ENCODE data around the gene SNN. TPM values are rescaled to one million over a fixed set of nuclear protein-coding genes. Genes with fewer than 3 reads are reported as not detected.

Gene SNN
- total RNA-seq, 1 donor from 2014 or later, result 27.6 TPM

DNA sequence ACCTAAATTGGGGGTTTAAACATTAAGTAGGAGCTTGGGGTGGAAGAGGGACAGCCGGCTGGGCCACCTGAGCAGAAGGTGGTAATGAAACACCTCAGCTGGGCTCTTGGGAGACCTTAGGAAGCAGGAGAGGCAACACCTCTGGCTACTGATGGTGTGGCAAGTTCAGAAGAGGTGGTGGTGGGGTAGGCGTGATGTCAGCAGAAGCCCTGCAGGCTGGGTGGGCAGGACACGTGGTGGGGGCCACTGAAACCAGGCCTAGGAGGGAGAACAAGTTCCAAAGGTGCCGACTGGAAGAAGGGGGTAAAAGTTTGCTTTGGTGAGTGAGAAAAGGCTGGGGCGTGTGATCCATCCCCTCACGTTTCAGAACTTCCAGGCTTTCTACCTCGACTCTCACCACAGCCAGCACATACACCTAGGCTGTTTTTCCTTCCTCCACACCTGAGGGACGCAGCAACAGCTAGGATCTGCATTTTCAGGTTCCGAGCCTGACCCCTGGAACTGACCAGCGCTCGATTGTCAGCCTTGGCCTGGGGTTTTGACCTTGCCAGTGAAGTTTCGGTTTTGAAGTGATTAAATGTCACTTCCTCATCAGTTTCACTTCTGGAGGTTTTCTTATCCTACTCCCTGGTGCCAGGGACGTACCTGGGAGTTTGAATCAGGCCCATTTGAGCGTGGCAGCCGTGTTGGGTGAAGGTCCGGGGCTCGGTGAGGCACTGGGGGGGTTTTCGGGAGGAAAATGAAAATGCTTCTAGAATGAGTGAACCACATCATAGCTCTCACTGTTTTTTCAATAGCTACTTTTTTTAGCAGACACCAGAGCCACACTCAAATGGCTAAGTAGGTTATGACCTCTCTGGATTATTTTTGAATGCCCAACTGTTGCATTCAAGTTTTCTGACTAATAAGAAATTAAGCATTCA lies 10.0 kb downstream of the SNN start:
- Histone ChIP-seq H3K4me3 (ENCODE audit: low read depth, low read length) (no peak overlapping the region), H3K27me3 (ENCODE audit: control insufficient read depth, insufficient read depth, low read length) (no peaks in the 10 kb centered on the region), H3K36me3 (ENCODE audit: control insufficient read depth, insufficient read depth, low read length) (peaks cover 17% of the 10 kb centered on the region)
- DNase-seq (ENCODE audit: low read depth) (no peak), FAIRE-seq (no peak)
- TF ChIP-seq, protein P1, sequence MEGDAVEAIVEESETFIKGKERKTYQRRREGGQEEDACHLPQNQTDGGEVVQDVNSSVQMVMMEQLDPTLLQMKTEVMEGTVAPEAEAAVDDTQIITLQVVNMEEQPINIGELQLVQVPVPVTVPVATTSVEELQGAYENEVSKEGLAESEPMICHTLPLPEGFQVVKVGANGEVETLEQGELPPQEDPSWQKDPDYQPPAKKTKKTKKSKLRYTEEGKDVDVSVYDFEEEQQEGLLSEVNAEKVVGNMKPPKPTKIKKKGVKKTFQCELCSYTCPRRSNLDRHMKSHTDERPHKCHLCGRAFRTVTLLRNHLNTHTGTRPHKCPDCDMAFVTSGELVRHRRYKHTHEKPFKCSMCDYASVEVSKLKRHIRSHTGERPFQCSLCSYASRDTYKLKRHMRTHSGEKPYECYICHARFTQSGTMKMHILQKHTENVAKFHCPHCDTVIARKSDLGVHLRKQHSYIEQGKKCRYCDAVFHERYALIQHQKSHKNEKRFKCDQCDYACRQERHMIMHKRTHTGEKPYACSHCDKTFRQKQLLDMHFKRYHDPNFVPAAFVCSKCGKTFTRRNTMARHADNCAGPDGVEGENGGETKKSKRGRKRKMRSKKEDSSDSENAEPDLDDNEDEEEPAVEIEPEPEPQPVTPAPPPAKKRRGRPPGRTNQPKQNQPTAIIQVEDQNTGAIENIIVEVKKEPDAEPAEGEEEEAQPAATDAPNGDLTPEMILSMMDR (IDR thresholded peaks at IDR 0.05; ENCODE audit: insufficient read depth, low read length, severe bottlenecking), result no peak

DNA sequence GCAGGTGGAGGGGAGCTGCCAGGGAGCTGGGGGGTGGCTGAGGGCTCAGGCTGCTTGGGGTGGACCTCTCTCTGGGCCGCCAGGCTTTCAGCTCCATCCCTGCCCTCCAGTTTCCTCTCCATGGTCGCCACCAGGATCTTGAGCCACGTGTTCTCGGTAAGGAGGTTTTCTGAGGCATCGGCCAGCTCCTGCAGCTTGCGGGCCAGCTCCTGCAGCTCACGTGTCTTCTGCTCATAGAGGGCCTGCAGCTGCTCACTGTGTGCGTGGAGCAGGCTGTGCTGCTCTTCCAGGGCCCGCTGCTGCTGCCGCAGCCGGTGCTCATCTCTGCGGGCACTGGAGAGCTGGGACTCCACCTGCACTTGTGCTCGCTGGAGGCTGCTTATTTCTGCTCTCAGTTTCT lies 11.0 kb downstream of the SNN start:
- TF ChIP-seq, protein P1 (IDR thresholded peaks at IDR 0.05; ENCODE audit: insufficient read depth, low read length, severe bottlenecking), result no peak
- DNase-seq (ENCODE audit: low read depth), result no peak
- Histone ChIP-seq H3K27me3 (ENCODE audit: control insufficient read depth, insufficient read depth, low read length) (no peaks in the 10 kb centered on the region), H3K36me3 (ENCODE audit: control insufficient read depth, insufficient read depth, low read length) (peaks cover 18% of the 10 kb centered on the region), H3K4me3 (ENCODE audit: low read depth, low read length) (no peak overlapping the region)
- no peak for FAIRE-seq

DNA sequence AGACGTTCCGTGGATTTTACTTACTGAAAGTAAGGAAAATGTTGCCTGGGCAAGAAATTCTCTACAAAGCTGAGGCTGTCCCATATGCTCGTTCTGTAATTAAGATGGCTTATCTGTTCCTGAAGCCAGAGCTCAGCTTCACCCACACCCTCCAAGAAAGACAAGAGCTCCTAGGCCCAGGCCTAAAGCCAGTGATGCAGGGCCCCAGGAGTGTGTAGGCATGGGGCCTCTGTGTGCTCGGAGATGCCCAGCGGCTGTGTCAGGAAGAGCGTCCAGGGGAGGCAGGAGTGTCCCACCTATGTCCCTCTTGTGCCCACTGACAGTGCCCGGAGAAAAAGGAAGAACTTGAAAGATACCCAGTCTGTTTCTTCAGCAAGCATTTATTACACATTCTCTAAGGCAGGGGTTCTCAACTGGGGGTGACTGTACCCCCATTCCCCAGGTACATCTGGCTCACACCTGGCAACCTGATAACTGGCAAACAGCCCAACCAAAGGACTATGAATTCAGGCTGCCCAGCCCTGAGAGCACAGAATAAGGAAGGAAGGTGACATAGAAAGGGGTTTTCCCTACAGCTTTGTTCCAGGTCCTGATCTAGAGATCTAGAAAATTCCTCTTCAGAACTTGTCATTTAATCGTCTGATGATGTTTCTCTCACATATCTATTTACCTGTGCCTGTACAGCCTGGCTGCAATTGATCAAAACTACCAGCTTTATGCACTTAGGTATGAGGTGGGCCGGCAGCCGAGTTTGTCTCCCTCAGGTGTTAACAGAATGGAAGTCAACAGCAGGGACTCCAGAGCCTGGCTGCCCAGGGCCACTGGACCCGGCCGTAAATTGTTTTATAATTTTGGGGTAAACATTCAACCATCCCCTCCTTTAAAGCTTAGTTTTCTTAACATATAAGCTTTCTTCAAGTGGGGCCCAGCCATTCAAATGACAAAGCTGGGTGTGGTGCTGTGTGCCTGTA lies 12.0 kb downstream of the SNN start:
- no peak for DNase-seq (ENCODE audit: low read depth)

DNA sequence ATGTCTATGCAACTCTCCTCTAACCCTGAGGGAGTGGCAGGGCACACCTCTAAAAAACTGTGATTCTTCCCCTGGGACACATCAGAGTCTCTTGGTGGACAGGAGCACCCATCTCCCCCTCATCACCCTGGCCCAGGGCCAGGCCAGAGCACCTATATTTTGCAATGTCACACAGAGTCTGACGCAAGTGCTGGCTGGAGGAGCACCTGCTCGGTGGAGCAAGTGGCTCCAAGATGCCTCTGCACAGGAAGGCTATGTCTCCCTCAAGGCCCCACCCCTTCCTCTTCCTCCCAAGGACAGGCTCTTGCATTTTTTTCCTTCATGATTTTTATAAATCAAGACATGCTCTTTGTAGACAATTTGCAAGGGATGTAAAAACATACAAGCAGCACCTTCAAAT lies 13.3 kb downstream of the SNN start:
- Histone ChIP-seq H3K27me3 (ENCODE audit: control insufficient read depth, insufficient read depth, low read length) (no peaks in the 10 kb centered on the region), H3K36me3 (ENCODE audit: control insufficient read depth, insufficient read depth, low read length) (peaks cover 13% of the 10 kb centered on the region), H3K4me3 (ENCODE audit: low read depth, low read length) (no peak overlapping the region)
- FAIRE-seq (no peak), DNase-seq (ENCODE audit: low read depth) (no peak)
- TF ChIP-seq, protein P1 (IDR thresholded peaks at IDR 0.05; ENCODE audit: insufficient read depth, low read length, severe bottlenecking), result no peak

More for the DNA sequence above, 12.0 kb downstream of the SNN start:
- Histone ChIP-seq H3K27me3 (ENCODE audit: control insufficient read depth, insufficient read depth, low read length) (no peaks in the 10 kb centered on the region), H3K4me3 (ENCODE audit: low read depth, low read length) (no peak overlapping the region), H3K36me3 (ENCODE audit: control insufficient read depth, insufficient read depth, low read length) (peaks cover 18% of the 10 kb centered on the region)
- TF ChIP-seq, protein P1 (IDR thresholded peaks at IDR 0.05; ENCODE audit: insufficient read depth, low read length, severe bottlenecking), result no peak
- FAIRE-seq, result no peak

DNA sequence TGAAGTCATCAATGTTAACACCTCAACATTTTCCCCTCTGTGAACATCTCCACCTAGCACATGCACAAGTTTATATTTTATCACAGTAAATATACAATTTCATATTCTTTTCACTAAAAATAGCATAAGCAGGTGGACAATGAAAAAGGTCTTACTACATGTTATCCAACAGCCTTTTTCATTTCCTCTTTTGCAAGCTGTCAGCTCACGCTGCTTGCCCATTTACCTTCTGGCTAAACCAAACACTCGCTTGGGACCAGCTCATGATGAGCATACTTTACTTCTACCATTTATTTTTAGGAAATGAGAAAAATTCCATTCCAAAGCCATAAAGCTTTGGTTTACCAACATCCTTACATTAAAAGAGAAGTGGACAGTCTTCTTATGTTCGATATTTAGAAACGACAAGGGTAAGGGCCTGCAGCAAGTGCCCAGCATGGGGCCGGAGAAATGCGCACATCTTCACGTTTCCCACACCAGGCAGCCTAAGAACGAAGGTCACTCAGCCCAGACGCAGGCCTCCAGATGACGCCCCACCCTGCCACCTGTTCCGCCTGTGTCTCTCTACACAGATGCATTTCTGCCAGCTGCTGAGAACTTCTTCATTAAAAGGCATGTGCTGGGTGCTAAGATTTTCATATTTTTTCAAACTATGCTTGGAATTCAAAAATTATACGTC lies 13.9 kb downstream of the SNN start:
- no peak for FAIRE-seq
- TF ChIP-seq, protein P1 (IDR thresholded peaks at IDR 0.05; ENCODE audit: insufficient read depth, low read length, severe bottlenecking), result no peak
- Histone ChIP-seq H3K4me3 (ENCODE audit: low read depth, low read length) (no peak overlapping the region), H3K27me3 (ENCODE audit: control insufficient read depth, insufficient read depth, low read length) (no peaks in the 10 kb centered on the region), H3K36me3 (ENCODE audit: control insufficient read depth, insufficient read depth, low read length) (peaks cover 13% of the 10 kb centered on the region)
- DNase-seq (ENCODE audit: low read depth), result no peak
